Measurements from ENCODE around the gene CORO6.

CORO6 gene

DNA sequence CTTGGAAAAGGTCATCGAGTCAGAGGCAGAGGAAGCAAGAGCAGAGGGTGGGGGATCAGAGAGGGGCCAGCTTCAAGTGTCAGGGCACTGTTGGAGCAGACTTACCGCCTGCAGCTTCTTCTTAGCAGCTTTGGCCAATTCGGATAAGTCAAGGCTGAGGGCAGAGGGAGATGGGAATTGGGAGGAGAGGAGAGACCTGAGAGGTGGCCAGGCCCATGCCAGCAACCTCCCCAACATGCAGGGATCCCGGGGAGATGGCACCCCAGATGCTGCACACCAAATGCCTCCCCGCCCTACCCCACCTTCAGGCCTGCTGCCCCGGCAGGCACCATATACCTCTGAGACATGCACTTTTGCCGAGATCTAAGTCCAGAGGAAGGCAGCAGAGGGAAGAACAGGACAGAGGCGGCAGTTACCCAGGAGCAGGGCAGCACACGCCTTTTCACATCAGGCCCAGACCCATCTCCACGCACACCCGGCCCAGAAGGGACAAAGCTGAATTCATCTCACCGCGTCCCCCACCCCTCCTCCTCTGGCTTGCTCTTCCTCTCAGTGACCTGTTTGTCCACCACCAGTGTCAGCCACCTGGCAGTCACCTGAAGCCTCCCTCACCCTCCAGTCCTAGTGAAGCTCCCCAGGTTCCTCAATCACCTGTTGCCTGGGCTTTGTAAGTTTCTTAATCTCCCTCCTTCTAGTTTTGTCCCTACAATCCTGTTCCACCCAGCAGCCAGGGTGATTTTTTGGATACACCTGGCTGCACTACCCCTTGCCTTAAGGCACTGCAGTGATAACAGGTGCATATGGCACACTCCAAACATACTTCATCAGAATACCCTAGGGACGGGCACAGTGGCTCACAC lies 43.9 kb downstream of the CORO6 start:
- no peak for DNase-seq (ENCODE audit: low read depth in 2 of 2, low spot score in 1 of 2)

DNA sequence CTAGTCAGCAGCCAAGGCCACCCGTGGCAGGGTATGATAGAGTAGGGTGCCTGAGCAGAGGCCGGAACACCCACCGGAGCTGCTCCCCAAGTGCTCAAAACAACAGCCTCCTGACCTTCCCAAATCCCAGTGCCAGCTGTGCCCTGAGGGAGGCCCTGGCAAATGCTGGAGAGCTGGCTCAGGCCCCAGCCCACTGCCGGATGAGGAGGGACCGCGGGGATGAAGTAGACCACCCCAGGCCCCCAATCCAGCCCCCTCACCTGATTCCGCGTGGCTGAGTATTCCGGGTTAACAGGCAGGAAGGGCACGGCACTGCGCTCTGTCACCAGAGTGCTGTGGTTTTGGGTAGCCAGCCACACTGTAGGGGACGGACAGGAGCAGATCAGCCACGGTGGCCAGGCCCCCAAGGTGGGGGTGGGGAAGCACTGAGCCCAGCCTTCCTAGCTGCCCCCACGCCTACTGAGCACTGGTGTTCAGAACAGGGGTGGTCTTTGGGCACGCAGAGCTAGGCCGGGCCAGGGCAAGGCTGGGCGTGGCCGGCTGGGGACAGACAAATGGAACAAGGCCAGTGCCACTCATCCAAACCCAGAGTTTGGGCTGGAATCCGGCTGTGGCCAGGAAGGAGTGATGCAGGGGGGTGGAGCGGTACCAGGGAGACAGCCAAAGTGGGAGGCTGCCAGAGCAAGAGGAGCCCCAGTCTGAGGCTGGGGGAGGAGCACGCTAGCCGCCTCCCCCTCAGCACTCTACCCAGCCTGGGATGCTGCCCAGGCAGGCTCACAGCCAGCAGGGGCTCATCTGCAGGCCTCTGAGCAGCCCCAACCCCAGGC lies 45.1 kb downstream of the CORO6 start:
- no peak for DNase-seq (ENCODE audit: low read depth in 2 of 2, low spot score in 1 of 2)

DNA sequence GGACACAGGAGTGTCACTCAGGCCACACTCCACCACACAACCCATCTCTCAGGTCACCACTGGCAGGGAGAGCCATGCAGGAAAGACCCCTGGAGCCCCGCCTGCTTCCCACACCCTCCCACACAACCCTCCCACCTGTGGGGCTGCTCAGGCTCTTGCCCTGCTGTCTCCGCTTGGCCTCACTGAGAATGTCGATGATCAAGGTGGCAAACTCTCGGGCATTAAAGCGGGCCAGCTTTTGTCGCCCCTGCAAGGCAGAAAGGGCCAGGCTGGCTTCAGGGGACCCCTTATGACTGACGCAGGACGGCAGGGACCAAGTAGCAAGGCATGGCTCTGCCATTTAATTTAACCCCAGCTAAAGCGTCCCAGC lies 45.7 kb downstream of the CORO6 start:
- DNase-seq (ENCODE audit: low read depth in 2 of 2, low spot score in 1 of 2) = no peak

DNA sequence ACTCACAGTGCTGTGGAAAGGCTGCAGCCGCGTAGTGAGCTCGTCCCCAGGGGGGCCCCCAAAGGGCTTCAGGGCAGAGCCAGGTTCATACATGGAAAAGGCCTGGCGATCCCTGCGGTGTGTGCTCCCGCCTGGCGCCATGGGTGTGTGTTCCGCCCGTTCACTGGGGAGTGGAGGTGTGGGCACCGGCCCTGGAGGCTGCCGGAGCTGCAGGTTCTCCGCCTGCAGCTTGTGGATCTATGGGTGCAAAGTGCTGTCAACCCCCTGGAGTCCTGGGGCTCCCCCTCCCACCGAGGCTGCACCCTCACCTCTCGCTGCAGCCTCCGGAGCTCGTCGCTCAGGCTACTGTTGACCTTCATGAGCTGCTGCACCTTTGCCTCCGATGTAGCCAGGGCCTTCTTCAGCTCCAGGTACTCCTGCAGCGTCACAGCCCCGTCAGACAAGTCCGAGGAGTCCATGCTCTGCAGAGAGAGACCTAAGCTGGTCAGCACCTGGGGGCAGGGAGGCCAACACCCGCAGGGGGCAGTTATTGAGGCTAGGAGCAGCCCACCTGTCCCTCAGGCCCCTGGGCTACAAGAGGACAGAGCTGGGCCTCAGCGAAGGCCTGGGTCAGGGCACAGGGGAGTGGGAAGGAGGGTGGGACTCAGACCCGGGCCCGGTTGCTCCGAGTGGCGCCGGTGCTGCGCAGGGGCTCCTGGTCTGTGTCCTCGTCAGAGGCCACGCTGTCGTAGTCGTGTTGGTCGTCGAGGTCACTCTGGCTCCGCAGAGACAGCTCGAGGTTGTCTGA lies 46.3 kb downstream of the CORO6 start:
- no peak for DNase-seq (ENCODE audit: low read depth in 2 of 2, low spot score in 1 of 2)

DNA sequence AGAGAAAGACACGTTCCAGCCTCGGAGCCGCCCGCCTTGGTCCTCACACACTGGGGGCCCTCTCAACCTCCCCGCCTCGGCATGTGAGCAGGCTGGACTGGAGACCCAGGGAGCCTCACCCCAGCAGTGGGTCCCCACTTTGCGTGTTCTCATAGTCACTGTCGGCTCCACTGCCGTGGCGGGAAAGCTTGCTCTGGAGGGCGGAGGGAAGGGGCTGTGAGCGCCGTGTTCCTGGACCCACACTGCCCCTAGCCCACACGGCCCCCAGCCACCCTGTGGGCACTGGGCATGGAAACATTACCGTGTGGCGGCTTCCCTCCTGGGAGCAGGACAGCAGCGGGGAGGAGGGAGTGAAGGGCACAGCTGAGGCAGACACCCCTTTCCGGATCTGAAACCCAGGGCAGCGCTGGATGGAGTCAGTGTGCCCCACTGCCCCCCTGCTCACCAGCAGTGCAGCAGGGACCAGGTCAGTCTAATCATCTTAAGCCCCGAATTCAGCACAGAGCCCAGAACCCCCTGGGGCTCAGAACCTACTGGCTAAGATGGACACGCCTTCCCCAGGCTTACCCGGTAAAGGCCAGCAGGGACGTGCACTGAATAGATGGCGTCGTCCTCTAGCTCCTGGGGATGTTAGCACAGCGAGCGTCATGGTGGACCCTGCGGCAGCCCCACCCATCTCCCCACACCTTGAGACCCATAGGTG lies 47.0 kb downstream of the CORO6 start:
- no peak for DNase-seq (ENCODE audit: low read depth in 2 of 2, low spot score in 1 of 2)

DNA sequence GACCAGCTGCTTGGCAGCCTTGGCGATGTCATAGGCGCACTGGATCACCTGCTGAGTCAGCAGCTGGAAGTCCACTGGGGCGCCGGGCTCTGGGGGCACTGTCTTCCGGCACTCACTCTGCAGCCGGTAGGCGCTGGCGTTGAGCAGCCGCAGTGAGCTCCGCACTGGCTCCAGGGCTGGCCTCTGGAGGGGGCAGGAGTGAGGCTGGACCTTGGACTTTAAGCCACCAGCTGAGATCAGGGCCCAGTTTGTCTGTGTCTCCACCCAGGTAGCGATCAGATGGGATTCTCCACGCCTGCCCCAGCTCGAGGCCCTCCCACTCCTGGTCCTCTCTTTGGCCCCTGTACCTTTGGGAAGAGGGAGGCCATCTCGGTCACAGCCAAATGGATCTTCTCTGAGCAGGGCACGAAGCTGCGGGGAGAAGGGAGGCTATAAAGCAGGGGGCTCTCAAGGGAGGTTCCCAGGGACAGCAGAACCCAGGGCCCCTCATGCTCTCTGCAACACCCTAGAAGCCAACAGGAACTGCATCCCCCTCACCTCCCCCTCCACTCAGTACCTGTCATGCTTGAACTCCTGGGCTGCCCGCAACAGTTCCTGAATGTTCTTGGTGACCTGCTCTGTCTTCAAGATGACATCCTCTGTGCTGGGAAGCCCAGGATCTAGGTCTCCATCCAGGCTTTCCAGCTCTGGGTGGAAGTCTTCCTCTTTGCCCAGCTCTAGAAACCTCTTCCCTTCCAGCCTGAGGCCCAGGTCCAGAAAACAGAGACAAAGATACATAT lies 47.8 kb downstream of the CORO6 start:
- no peak for DNase-seq (ENCODE audit: low read depth in 2 of 2, low spot score in 1 of 2)

DNA sequence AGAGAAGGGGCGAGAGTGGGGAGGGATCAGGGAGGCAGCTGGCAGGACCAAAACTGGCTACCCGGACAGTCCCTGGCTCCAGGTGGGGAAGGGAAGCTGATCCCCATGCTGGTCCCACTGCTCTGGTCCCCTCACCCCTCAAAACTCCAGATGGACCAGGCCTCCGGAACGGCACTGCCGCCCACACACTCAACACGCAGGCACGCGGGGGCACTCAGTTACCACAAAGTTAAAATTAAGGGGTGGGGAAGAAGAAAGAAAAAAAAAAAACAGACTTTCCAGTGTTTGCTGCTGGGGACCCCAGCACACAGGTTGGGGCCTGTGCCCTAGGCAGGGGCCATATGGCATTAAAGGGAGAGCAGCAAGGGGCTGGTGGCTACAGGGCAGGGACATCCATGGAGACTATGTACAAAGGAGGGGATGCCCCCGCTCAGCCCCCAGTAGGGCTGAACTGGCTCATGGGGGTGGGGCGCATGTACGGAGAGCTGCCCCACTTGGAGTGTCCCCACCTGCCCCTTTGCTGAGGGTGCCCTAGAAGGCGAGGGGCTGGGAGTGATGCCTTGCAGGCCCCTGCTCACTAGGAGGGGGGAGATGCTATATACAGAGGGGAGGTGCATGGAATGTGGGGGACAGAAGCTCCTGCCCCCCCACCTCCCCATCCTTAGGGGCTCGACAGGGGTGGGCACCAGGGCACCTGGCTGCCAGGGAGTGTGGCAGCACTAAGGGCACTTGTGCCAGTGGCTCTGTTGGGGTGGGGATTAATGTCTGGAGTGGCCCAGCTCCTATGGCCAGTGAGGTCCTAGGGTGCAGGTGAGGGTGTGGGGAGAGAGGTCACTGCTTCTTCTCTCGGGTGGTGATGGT lies 48.6 kb downstream of the CORO6 start:
- no peak for DNase-seq (ENCODE audit: low read depth in 2 of 2, low spot score in 1 of 2)

DNA sequence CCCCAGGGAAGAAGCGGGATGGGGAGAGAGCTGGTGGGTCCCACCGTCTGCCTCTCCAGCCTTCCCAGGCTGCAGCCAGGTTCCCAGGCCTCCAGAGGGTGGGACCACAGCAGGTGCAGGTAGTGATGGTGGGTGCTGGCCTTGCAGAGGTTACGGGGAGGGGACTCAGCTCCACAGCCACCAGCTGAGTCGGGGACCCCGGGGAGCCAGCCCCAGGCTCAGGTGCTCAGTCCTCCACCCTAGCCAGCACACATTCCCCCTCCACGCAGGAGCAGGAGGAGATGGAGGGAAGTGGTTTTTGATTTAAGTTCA lies 49.2 kb downstream of the CORO6 start:
- no peak for DNase-seq (ENCODE audit: low read depth in 2 of 2, low spot score in 1 of 2)

DNA sequence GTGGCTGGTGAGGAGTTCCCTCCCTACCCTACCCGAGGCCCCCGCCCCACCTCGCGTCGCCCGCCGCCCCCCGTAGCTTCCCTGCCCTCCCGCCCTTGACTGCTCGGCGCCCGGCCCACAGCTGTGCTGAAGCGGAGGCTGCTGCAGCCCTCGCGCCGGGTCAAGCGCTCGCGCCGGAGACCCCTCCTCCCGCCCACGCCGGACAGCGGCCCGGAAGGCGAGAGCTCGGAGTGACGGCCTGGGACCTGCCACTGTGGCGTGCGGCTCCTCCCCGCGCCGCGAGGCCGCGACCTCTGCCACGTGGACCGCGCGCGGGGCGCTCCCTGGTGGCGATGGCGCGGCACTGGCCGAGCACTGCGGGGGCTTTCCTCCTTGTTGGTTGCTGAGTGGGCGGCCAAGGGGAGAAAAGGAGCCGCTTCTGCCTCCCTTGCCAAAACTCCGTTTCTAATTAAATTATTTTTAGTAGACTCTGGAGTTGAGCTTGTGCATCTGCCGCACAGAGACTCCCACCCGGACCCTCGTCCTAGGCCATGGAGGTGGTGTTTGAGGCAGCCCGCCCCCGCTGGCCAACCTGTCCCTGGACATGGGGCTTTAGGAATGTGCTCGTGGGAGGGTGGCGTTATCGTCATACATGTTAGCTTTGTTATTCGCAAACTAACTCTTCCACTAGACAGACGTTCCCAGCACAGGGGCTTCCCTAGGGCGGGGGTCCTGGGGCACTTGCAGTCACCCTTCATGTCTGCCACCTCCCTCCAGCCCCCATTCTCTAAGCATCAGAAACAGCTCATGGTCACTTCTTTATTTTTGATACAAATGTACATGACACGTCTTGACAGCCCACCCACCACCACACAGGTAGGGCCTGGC lies 49.8 kb downstream of the CORO6 start:
- no peak for DNase-seq (ENCODE audit: low read depth in 2 of 2, low spot score in 1 of 2)

DNA sequence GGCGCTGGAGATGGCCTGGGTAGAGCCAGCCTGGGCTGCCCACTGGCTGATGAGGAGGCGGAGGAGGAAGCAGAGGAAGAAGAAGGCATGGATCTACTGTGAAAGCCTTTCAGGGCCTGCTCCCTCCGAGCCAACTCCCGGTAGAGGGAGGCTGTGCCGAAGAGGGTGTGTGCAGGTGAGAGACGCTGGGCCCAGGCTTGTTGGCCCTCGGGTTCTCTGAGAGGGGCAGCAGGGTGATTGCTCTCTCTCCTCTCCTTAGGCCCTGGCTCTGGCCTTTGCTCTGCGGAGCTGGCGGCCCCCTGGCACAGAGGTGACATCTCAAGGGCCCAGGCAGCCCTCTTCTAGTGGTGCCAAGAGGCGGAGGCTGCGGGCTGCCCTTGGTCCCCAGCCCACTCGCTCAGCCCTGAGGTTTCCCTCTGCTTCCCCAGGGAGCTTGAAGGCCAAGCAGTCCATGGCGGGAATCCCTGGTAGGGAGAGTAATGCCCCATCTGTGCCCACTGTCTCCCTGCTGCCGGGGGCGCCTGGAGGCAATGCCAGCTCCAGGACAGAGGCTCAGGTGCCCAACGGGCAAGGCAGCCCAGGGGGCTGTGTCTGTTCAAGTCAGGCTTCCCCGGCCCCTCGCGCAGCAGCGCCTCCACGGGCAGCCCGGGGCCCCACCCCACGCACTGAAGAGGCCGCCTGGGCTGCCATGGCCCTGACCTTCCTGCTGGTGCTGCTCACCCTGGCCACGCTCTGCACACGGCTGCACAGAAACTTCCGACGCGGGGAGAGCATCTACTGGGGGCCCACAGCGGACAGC lies 50.6 kb downstream of the CORO6 start:
- no peak for DNase-seq (ENCODE audit: low read depth in 2 of 2, low spot score in 1 of 2)

DNA sequence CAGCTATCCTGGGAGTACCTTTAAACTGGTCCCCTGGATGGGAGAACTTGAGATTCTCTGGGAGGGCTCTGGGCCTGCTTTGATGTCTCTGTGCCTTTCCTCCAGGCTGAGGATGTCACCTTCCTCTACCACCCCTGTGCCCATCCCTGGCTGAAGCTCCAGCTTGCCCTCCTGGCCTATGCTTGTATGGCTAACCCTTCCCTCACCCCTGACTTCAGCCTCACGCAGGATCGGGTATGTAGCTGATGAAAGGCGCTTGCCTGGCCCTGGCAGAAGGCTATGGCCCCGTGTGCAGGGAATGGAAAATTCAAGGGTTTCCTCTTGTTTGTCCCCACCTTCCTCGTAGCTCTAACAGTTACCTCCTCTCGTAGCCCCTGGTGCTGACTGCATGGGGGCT lies 51.2 kb downstream of the CORO6 start:
- DNase-seq (ENCODE audit: low read depth in 2 of 2, low spot score in 1 of 2) = no peak

DNA sequence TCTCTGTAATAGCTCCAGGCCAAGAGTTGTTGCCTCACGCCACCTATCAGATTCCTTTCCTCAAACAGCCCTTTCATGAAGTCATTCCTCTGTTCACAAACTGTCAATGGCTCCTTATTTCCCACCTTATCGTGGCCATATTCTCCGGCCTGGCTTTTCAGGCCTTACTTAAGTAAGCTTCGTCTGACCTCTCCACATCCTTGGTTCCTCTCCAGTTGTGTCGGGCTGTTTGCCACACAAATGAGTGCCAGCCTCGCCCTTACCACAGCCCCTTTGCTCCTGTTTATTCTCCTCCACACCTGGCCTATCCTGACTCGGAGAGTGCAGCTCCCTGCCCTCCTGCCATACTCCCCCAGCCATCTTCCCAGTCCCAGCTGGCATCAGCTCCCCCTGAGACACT lies 52.2 kb downstream of the CORO6 start:
- DNase-seq (ENCODE audit: low read depth in 2 of 2, low spot score in 1 of 2) = no peak

DNA sequence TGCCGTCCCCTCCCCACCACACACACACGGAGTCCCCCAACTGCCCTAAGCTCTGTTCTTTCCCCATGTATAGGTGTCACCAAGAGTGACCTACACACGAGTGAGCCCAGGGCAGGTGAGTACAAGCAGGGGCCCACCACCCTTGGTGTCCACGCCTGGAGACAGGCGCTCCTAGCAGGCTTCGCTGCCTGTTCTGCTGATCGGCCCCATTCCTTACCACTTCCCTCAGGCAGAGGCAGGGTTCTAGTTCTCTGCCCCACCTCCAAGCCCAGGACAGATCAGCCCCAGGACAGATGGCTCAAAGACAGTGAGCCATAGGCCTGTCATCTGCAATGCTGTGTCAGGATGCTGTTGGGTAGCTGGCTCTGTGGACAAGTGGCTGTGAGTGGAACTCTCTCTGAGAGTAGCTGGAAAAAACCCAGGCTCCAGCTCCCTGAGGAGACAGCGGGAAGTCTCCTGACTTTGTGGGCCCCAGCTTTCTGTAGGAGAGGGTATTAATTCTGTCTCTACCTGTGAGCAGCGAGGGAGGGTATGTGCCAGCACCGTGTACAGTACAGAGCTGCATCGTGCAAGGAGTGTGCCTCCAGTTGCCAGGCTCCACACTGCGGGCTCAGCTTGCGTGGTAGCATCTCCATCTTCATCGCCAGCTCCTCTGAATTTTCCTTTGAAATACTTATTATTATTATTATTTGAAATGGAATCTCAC lies 53.3 kb downstream of the CORO6 start:
- no peak for DNase-seq (ENCODE audit: low read depth in 2 of 2, low spot score in 1 of 2)

DNA sequence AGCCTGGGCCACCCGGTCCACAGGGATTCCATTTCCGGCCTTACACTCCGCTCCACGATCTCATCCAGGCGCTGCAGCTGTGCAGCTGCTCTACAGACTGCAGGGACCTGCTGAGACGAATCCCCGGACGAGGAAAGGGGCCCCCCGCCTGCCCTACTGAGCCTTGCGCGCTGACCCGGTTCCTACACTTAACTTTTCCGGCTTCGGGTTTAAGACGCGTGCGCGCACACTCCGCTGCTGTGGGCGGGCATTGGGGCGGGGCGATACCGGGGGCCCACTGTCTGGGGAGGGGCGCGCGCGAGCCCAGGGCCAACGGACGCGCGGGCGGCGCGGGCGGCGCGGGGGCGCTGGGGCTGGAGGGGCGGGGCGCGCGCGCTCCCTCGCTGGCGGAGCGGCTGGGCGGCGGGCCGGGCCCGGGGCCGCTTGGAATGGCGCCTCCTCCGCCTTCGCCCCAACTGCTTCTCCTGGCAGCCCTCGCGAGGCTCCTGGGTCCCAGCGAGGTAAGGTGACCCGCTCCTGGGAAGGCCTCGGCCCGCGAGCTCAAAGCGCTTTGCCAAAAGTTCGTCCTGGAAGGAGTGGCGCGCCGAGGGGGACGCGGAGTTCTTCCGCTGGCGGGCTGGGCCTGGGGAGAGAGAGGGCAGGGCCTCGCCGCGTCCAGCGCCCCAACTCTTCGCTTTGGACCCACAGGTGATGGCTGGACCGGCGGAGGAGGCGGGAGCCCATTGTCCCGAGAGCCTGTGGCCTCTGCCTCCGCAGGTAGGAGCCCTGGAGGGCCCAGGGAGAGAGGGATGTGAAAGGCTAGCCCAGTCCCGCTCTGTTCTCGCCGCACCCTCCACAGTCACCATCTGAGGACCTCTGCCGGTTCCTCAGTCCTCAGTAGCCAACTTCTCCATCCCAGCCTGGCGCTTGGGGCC lies 54.1 kb downstream of the CORO6 start, which contains the start of gene TP53I13:
Gene TP53I13, plus strand, starts transcription at position 371 of the 914 bp plus-strand sequence. Its CDS starts 58 bp downstream, at position 429.
- peak in 1 of 2 donors; percentile 83 for DNase-seq (ENCODE audit: low read depth in 2 of 2, low spot score in 1 of 2)

DNA sequence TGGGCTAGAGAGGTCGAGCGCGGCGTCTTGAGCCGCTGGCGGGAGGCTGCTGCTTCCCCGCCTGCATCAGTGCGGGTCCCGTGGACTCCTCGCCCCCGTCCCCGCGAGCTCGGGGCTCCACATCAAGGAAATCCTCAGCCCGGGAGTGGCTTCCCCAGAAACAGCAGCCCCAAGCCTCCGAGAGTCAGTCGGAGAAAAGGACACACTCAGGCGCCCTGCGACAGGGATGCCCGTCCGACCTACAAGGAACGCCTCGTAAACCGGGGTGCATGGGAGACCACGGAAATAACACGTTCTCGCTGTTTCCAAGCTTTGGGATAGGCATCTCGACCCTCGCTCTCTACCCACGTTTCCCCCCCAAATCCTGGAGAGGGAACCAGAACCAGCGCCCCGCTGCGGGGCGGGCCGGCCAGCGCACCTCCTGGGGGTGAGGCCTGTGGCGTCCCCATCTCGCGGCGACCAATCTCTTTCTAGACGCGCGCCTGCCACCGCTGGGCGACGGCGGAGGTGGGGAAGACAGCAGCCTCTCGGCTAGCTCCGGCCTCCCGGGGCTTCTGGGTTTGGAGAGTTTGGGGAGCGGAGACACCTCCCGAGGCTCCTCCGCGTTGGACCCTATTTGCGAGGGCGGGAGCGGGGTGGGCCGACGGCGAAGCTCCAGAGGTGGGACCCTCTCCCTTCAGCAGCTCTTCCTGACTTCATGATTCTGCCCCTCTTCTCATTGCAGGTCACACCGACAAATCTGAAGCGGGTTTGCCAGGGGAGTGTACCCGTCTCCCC lies 55.0 kb downstream of the CORO6 start:
- peak in 1 of 2 donors; percentile 56 for DNase-seq (ENCODE audit: low read depth in 2 of 2, low spot score in 1 of 2)

Data from stimulated activated CD8-positive, alpha-beta memory T cell treated with anti-CD3 and anti-CD28 coated beads, Interleukin-4, amount 100 ng/mL, for 1 hour (primary cell).